Ovary (tissue), 9 donors: Measurements from ENCODE around the gene RASGEF1C. TPM values are rescaled to one million over a fixed set of nuclear protein-coding genes. Genes with fewer than 3 reads are reported as not detected.

Experiments used
- DNase-seq, 5 donors: peaks; one replicate each; pipeline ENCODE4 v3.0.0-alpha.2; 2019 to 2020
- H3K27ac ChIP-seq, 2 donors: fragments of 200-600 bp; one replicate each; pipeline versions ENCODE4 v1.5.1 to v1.8.0; 2019 to 2022
- H3K27me3 ChIP-seq: fragments of 200-600 bp; one replicate; pipeline ENCODE4 v1.8.0; 2022
- H3K36me3 ChIP-seq: fragments of 200-600 bp; sonication (generic); one replicate; pipeline ENCODE4 v1.5.1; 2019
- H3K4me1 ChIP-seq: one replicate; pipeline ENCODE4 v1.8.1; 2013; ENCODE audit warnings: mild to moderate bottlenecking, moderate library complexity; ENCODE audit not compliant: insufficient read depth
- H3K4me3 ChIP-seq: fragments of 200-600 bp; sonication (generic); one replicate; pipeline ENCODE4 v1.5.1; 2017
- H3K9me3 ChIP-seq, 2 donors: fragments of 200-600 bp in 1 of 2; sonication (generic) in 1 of 2; one replicate each; pipeline versions ENCODE4 v1.5.1 to v1.8.1; 2013 to 2019; ENCODE audit warnings: mild to moderate bottlenecking in 1 of 2, moderate library complexity in 1 of 2
- CTCF ChIP-seq, 3 donors: fragments of 450-650 bp in 2 of 3; fragments of 200-600 bp in 1 of 3; IDR thresholded peaks; one replicate each; pipeline versions ENCODE4 v1.5.1 to v1.8.0; 2016 to 2022; ENCODE audit warnings: antibody characterized with exemption in 3 of 3, mild to moderate bottlenecking in 1 of 3
- EP300 ChIP-seq: sonication (generic); formaldehyde crosslinking; IDR thresholded peaks from one replicate; pipeline ENCODE4 v1.6.1; 2017; ENCODE audit warnings: antibody characterized with exemption
- POLR2A ChIP-seq: fragments of 450-650 bp; IDR thresholded peaks from one replicate; pipeline ENCODE4 v1.6.1; 2017; ENCODE audit warnings: antibody characterized with exemption, mild to moderate bottlenecking, moderate library complexity
- WGBS, 3 donors: extraction: QIAGEN DNeasy Blood & Tissue Kit in 1 of 3; methylation state at CpG; one replicate each; pipeline versions ENCODE4 v1.1.5 to v1.1.7; 2013 to 2017; 5-methylcytosine and 5-hydroxymethylcytosine counted together
- intact Hi-C, 4 donors: fragments of 100-400 bp; cut with DNase I; formaldehyde crosslinking; loops; one replicate each; pipeline versions ENCODE4 v1.11.0 to v1.15.1; 2022 to 2023
- polyA plus RNA-seq, 2 donors: library from polyadenylated mRNA; stranded (reverse); fragments of 200-250 nt in 1 of 2; fragments of 350-450 nt in 1 of 2; fragmentation: Illumina TruSeq in 1 of 2; extraction: RNeasy Lipid Tissue Mini Kit (QIAGEN cat#74804) in 1 of 2; gene quantifications; one replicate each; pipeline ENCODE4 v1.2.3, GENCODE V29; 2013 to 2014
- total RNA-seq, 7 donors: library from RNA; depleted of rRNA in 2 of 7; stranded (reverse); fragments of >200 nt in 2 of 7; fragmentation: NEBNext Ultra II Directional in 3 of 7; extraction: Animal tissue kit (Norgen Biotek cat#: 25700) in 3 of 7; gene quantifications; one replicate each; pipeline versions ENCODE4 v1.1.0 to v1.2.4, GENCODE V29; 2016 to 2023
- donor health status: DM: no; HTN: no; CAD: no; lungs with moderate emphysema.
- donor health status: DM: no; HTN: no; CAD: no.
- donor health status: Bipolar disorder and iron deficiency.
- donor health status: DM: yes; HTN: yes; CAD: no.
- donor health status: DM: no; HTN: no; CAD: no.
- donor health status: DM: yes; HTN: yes; CAD: no.

RASGEF1C gene
- total and polyA plus RNA-seq, 9 donors, result 0.13 to 0.97 (median 0.38) TPM; not detected in 2

- Histone ChIP-seq H3K27me3 (no peaks in the 10 kb centered on the region), H3K27ac (no peak overlapping the region), H3K4me3 (no peak overlapping the region), H3K4me1 (no peaks in the 10 kb centered on the region), H3K36me3 (no peaks in the 10 kb centered on the region), H3K9me3 (no peaks in the 10 kb centered on the region)
- WGBS, 3 donors, result 0% methylated on average over 1 of the region's 1 CpG
- DNase-seq, result no peak
- intact Hi-C loops, result no loop called here
- TF ChIP-seq CTCF (IDR thresholded peaks at IDR 0.05) (no peak), EP300 (no peak), POLR2A (no peak)
These were observed 55.9 kb downstream of the RASGEF1C start for GRCh38 chr5:180153099-180153498.

GRCh38 chr5:180143656-180144364, 65.2 kb downstream of the RASGEF1C start:
- Histone ChIP-seq H3K4me3 (no peak overlapping the region), H3K9me3 (peaks cover 0 to 2% of the 10 kb centered on the region in 2 donors), H3K36me3 (no peaks in the 10 kb centered on the region), H3K27me3 (no peaks in the 10 kb centered on the region), H3K27ac (no peak overlapping the region), H3K4me1 (no peaks in the 10 kb centered on the region)
- intact Hi-C loops, result no loop called here
- DNase-seq, result no peak
- no peak for TF ChIP-seq POLR2A
- no peak for TF ChIP-seq EP300
- TF ChIP-seq CTCF (IDR thresholded peaks at IDR 0.05), result no peak
- 81 to 84% (median 82%) methylated on average over 16 of the region's 16 CpGs for WGBS, 3 donors

GRCh38 chr5:180142824-180143610, 66.0 kb downstream of the RASGEF1C start:
- WGBS, 3 donors, result 74 to 79% (median 78%) methylated on average over 13 of the region's 13 CpGs
- no peak for DNase-seq
- Histone ChIP-seq H3K36me3 (no peaks in the 10 kb centered on the region), H3K27ac (no peak overlapping the region), H3K4me3 (no peak overlapping the region), H3K9me3 (peaks cover 0 to 2% of the 10 kb centered on the region in 2 donors), H3K4me1 (no peaks in the 10 kb centered on the region), H3K27me3 (no peaks in the 10 kb centered on the region)
- intact Hi-C loops, result no loop called here
- no peak for TF ChIP-seq EP300
- no peak for TF ChIP-seq CTCF (IDR thresholded peaks at IDR 0.05)
- TF ChIP-seq POLR2A, result no peak

GRCh38 chr5:180142021-180142765, 66.8 kb downstream of the RASGEF1C start:
- intact Hi-C loops, result no loop called here
- no peak for DNase-seq
- Histone ChIP-seq H3K9me3 (peaks cover 0 to 2% of the 10 kb centered on the region in 2 donors), H3K27ac (no peak overlapping the region), H3K27me3 (no peaks in the 10 kb centered on the region), H3K4me3 (no peak overlapping the region), H3K4me1 (no peaks in the 10 kb centered on the region), H3K36me3 (no peaks in the 10 kb centered on the region)
- TF ChIP-seq POLR2A, result no peak
- no peak for TF ChIP-seq EP300
- TF ChIP-seq CTCF (IDR thresholded peaks at IDR 0.05), result no peak
- WGBS, 3 donors, result 72 to 77% (median 74%) methylated on average over 23 of the region's 23 CpGs
